Muscle of arm (tissue), 12 donors: ENCODE results near the gene OTOA. TPM values are rescaled to one million over a fixed set of nuclear protein-coding genes. Genes with fewer than 3 reads are reported as not detected.
"Not testable (repeated sequence)": the region's sequence is repeated elsewhere in the genome, so short reads cannot be mapped to it uniquely, and the experiment has no call there.

Source experiments
- DNase-seq: peaks from one replicate; pipeline ENCODE4 v3.0.0-alpha.2; 2013
- polyA plus RNA-seq, 12 donors: library from polyadenylated mRNA; unstranded; fragments of 120-200 nt; gene quantifications; one replicate each; pipeline ENCODE4 v1.2.1, GENCODE V29; 2013; ENCODE audit not compliant: insufficient read length in 12 of 12

Gene OTOA
- polyA plus RNA-seq, 12 donors, result 0.07 to 0.36 (median 0.16) TPM; not detected in 8

GRCh38 chr16:21673469-21673868, 9.7 kb downstream of the OTOA start:
- no peak for DNase-seq

DNA sequence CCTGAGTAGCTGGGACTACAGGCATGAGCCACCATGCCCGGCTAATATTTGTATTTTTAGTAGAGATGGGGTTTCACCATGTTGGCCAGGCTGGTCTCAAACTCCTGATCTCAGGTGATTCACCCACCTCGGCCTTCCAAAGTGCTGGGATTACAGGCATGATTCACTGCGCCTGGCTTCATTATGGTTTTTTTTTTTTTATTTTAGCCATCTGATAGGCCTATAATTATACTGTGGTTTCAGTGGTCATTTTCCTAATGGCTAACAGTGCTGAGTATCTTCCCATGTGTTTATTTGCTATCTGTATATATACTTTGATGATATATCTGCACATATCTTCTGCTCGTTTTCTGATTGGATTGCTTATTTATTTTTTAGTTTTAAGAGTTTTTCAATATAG, 10.7 kb downstream of the OTOA start:
- DNase-seq, result not testable (repeated sequence)

- DNase-seq, result not testable (repeated sequence)
Measured at GRCh38 chr16:21680714-21681113, 16.9 kb downstream of the OTOA start.

- no peak for DNase-seq
Measured at GRCh38 chr16:21683184-21683583, 19.4 kb downstream of the OTOA start.

DNA sequence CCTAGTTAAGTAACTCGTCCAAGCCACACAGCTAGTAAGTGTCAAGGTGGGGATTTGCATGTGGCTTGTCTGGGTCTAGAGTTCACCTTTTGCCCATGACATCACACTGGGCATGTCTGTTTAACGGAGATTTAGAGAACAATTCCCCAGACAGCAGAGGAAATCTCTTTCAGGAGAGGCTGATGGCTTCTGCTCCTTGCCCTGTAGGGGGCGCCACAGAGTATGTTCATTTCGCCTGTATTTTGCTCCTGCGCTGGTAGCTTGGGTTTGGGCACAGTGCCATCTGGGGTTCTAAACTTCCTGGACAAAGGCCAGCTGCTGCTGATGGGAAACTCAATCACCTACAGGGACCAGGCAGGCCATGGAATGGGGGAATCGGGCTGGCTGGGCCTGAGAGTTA, 20.4 kb downstream of the OTOA start:
- no peak for DNase-seq

DNA sequence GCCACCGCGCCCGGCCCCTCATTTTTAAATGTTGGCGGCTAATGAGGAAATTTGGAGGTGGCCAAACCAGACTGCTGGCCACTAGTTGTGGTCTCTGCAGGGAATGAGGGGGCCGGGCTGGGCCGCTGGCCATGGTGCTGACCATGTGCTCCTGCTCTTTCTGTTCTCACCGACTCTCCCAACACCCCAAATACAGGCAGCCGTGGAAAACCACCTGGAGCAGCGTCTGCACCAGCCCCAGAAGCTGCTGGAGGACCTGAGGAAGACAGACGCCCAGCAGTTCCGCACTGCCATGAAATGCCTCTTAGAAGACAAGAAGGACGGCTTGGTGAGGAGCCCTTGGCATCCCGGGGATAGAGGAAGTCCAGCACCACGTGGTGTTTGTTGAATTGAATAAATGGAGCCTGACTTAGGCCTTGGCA, 21.3 kb downstream of the OTOA start:
- no peak for DNase-seq

- DNase-seq, result no peak
Measured at GRCh38 chr16:21689107-21689506, 25.3 kb downstream of the OTOA start.

- DNase-seq, result not testable (repeated sequence)
Measured at GRCh38 chr16:21690967-21691366, 27.2 kb downstream of the OTOA start.

DNA sequence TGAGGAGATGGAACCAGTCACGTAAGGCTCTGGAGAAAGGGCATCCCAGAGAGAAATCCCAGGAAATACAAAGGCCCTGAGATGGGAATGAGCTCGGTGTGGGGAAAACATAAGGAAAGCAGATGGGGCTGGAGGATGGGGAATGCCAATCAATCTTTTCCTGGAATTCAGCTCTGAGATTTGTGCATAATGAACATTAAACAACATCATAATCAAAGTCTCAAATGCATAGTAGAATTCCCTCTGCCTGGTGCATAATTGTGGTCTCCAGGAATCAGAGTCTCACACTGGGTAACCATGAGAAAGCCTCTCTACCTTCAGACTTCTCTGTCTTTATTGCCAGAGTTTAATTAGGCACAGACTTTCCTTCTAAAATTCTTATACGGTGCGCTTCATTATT, 30.8 kb downstream of the OTOA start:
- DNase-seq, result no peak

DNA sequence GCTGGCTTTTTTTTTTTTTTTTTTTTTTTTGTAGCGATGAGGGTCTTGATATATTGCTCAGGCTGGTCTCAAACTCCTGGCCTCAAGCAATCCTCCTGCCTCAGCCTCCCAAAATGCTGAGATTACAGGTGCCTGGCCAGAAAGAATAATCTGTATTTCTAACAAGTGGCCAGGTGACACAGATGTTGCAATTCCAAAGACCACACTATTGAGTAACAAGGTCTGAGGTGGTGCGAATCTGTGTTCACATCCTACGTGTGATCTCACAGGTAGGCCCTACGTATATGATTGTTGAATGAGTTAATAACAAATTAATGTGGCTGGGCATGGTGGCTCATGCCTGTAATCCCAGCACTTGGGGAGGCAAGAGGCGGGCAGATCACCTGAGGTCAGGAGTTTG, 33.3 kb downstream of the OTOA start:
- no peak for DNase-seq

- DNase-seq, result no peak
Measured at GRCh38 chr16:21698169-21699032, 34.6 kb downstream of the OTOA start.

- no peak for DNase-seq
Measured at GRCh38 chr16:21701271-21701670, 37.5 kb downstream of the OTOA start.

DNA sequence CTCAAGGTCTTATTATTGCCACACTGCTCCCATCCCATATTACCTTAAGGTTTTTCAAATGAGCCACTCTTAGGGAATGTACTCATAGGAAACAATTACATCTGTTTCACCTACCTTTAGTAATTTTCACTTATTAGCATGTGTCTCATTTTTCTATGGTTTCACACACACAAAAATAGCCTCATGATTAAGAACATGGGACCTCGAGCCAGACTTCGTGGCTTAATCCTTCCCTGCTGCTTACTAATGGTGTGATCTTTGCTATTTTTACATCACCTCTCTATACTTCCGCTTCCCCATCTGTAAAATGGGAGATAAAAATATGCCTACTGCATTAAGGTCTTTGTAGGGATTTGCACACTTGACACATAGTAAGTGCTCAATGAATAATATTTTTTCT, 38.5 kb downstream of the OTOA start:
- no peak for DNase-seq

GRCh38 chr16:21703156-21703555, 39.4 kb downstream of the OTOA start:
- DNase-seq, result no peak

GRCh38 chr16:21703589-21704174, 39.9 kb downstream of the OTOA start:
- no peak for DNase-seq

DNA sequence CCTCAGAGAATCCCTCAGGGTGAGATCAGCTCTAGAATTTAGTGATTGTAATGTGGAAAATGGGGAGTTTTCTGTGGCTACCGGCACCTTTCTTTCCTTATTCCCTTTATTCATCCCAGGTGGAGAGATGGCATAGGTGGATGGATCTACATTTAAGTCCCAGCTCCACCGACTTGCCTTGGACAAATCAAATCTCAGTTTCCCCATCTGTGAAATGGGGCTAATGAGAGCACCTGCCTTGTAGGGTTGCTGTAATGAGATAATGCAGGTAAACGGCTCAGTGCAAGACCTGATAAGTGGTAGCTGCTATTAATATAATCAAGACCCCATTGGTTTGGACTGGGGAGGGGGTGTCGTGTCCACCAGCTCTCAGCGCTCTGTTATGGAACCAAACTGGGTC, 40.5 kb downstream of the OTOA start:
- no peak for DNase-seq

DNA sequence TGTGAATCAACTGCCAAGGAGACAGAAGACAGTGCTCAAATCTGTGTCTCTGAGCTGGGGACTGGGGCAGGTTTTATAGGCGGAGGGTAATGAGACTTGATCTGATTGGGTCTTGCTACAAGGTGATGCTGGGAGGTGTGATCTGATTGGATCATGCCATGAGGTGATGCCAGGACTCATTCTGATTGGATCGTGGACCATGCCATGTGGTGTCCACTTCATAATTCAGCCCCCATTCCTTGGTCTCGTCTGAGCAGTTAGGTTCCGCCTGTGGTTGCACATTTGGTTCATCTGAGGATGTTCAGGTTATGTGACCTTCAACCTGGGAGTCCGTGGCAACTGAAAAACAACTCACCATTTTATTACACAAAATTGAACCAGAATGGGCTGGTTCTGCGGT, 41.0 kb downstream of the OTOA start:
- no peak for DNase-seq

GRCh38 chr16:21708533-21709115, 44.9 kb downstream of the OTOA start:
- peak; percentile 66 for DNase-seq

GRCh38 chr16:21710938-21711337, 47.2 kb downstream of the OTOA start:
- no peak for DNase-seq

DNA sequence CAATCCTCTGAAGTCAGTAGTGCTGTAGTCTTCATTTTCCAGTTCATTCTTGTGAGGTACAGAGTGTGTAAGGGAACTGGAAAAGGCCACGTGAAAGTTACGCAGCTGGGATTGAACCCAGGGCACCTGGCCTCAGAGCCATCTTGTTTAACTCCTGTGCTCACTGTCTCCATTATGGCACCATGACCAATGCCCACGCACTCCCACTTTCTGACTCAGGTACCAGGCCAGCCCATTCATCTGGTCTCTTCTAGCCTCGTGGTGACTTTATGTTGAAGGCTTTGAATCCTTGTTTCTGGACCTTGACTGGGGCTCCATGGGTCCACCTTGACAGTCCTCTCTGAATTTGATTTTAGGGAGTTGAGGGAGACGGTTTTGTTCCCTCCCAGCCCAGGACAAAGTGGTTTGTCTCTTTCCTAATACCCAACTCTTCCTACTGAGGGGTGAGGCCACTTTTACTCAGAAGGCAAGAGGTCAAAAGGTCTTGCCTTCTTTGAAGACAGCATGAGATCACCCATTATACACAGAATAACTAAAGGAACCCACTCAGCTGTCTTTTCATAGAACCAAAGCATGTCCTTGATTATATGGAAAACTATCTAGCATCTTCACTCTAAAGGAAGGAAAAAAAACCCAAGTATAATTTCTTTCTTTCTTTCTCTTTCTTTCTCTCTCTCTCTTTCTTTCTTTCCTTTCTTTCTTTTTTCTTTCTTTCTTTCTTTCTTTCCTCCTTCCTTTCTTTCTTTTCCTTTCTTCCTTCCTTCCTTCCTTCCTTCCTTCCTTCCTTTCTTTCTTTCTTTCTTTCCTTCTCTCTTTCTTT, 50.0 kb downstream of the OTOA start:
- no peak for DNase-seq

DNA sequence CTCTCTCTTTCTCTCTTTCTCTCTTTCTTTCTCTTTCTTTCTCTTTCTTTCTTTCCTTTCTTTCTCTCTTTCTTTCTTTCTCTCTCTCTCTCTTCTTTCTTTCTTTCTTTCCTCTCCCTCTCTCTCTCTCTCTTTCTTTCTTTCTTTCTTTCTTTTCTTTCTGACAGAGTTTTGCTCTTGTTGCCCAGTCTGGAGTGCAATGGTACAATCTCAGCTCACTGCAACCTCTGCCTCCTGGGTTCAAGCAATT, 50.5 kb downstream of the OTOA start:
- not testable (repeated sequence) for DNase-seq

GRCh38 chr16:21717608-21718007, 53.8 kb downstream of the OTOA start:
- DNase-seq, result no peak

DNA sequence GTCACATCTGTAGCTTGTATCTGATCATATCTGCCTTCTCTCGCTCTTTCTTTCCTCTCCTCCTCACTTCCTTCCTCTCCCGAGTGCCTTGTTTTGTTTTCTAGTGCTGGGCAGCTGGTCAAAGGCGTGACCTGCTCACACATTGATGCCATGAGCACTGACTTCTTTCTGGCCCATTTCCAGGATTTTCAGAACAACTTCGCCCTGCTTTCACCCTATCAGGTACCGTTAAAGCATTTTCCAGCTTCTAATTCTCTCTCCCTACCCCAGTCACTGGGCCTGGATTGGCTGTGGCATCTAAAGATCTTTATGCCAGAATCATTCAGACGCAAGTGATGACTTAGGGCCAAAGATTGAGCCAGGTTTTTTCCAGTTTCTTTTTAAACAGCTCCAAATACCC, 55.5 kb downstream of the OTOA start:
- no peak for DNase-seq
